ENCODE results near the gene SPON1. TPM values are rescaled to one million over a fixed set of nuclear protein-coding genes. Genes with fewer than 3 reads are reported as not detected.

The SPON1 gene
- total and polyA plus RNA-seq, 2 donors (not counting 1 experiment from before 2014, with no cell fraction given): 0.30 TPM; not detected in 1

- ChIA-PET POLR2A (no interaction called here), CTCF (no interaction called here)
- no peaks in the 10 kb centered on the region for H4K20me1 ChIP-seq (ENCODE audit: control insufficient read depth, insufficient read depth, low read length, poor library complexity, severe bottlenecking)
- Mint-ChIP-seq H3K4me1 (peaks cover 38% of the 10 kb centered on the region), H3K9me3 (ENCODE audit: insufficient read depth) (no peaks in the 10 kb centered on the region), H3K27ac (no peak overlapping the region), H3K27me3 (peaks cover 19% of the 10 kb centered on the region), H3K4me3 (no peak overlapping the region)
- H3K4me1 ChIP-seq (ENCODE audit: control insufficient read depth in 2 of 2, insufficient read depth in 2 of 2, low read length in 2 of 2): peaks cover 33 to 35% of the 10 kb centered on the region in 2 donors
- no peak overlapping the region for H3K4me2 ChIP-seq (replicated peaks; ENCODE audit: low read depth, low read length, poor library complexity, severe bottlenecking)
- H3K9me3 ChIP-seq (ENCODE audit: control extremely low read depth in 1 of 3, control insufficient read depth in 2 of 3, insufficient read depth in 1 of 3, low read length in 2 of 3): no peaks in the 10 kb centered on the region
- ATAC-seq (ENCODE audit: low read depth) (no peak), DNase-seq (no peak)
- peaks cover 0 to 3% (median 0%) of the 10 kb centered on the region in 4 experiments for H3K27me3 ChIP-seq (replicated peaks in 1 of 4; ENCODE audit: control extremely low read depth in 1 of 4, control insufficient read depth in 3 of 4, insufficient read depth in 4 of 4, low read length in 3 of 4)
- intact Hi-C loops (cut with micrococcal nuclease): no loop called here
- no peak for TF ChIP-seq EZH2 (IDR thresholded peaks at IDR 0.05; ENCODE audit: borderline replicate concordance, insufficient read depth, low read depth, low read length, poor library complexity, severe bottlenecking)
- no peak for TF ChIP-seq CTCF (IDR thresholded peaks at IDR 0.05)
- 95% methylated on average over 7 of the region's 8 CpGs for WGBS (ENCODE audit: insufficient coverage)
- no peak overlapping the region for H3K4me3 ChIP-seq (ENCODE audit: control extremely low read depth in 1 of 5, extremely low read depth in 1 of 5, insufficient read depth in 1 of 5, low read depth in 2 of 5, low read length in 4 of 5)
- H3K36me3 ChIP-seq (replicated peaks in 1 of 2; ENCODE audit: control extremely low read depth in 1 of 2, control insufficient read depth in 1 of 2, extremely low read depth in 1 of 2, insufficient read depth in 2 of 2, low read length in 1 of 2): no peaks in the 10 kb centered on the region
- H3K79me2 ChIP-seq (ENCODE audit: control insufficient read depth, insufficient read depth, low read length): no peaks in the 10 kb centered on the region
- H3K27ac ChIP-seq (ENCODE audit: low read length in 2 of 2): no peak overlapping the region
- H3K9ac ChIP-seq (ENCODE audit: low read length): no peak overlapping the region
- no peak overlapping the region for H2AFZ ChIP-seq (ENCODE audit: insufficient read depth, low read depth, low read length, poor library complexity, severe bottlenecking)
Measured at GRCh38 chr11:13921545-13921944, 41.0 kb upstream of the SPON1 start.

- CTCF ChIA-PET: interaction anchor here (0.6 kb wide), 1 partner anchor 450 kb away, joined by 3 read pairs; no protein-coding TSS in a partner anchor
- H3K27me3 ChIP-seq (replicated peaks in 1 of 4; ENCODE audit: control extremely low read depth in 1 of 4, control insufficient read depth in 3 of 4, insufficient read depth in 4 of 4, low read length in 3 of 4): peaks cover 0 to 3% (median 0%) of the 10 kb centered on the region in 4 experiments
- no peak overlapping the region for H3K27ac ChIP-seq (ENCODE audit: low read length in 2 of 2)
- DNase-seq: no peak
- H4K20me1 ChIP-seq (ENCODE audit: control insufficient read depth, insufficient read depth, low read length, poor library complexity, severe bottlenecking): no peaks in the 10 kb centered on the region
- no peak overlapping the region for H3K27ac Mint-ChIP-seq
- no peaks in the 10 kb centered on the region for H3K79me2 ChIP-seq (ENCODE audit: control insufficient read depth, insufficient read depth, low read length)
- peak overlapping the region; percentile 28 for H3K9ac ChIP-seq (ENCODE audit: low read length)
- no peak for ATAC-seq (ENCODE audit: low read depth)
- peak overlapping the region; percentile 72 for H3K4me2 ChIP-seq (replicated peaks; ENCODE audit: low read depth, low read length, poor library complexity, severe bottlenecking)
- intact Hi-C loops (cut with micrococcal nuclease): no loop called here
- peak overlapping the region; percentile 83 for H3K4me3 Mint-ChIP-seq
- TF ChIP-seq EZH2 (IDR thresholded peaks at IDR 0.05; ENCODE audit: borderline replicate concordance, insufficient read depth, low read depth, low read length, poor library complexity, severe bottlenecking) (no peak), CTCF (IDR thresholded peaks at IDR 0.05) (no peak)
- H2AFZ ChIP-seq (ENCODE audit: insufficient read depth, low read depth, low read length, poor library complexity, severe bottlenecking): no peak overlapping the region
- H3K9me3 ChIP-seq (ENCODE audit: control extremely low read depth in 1 of 3, control insufficient read depth in 2 of 3, insufficient read depth in 1 of 3, low read length in 2 of 3): no peaks in the 10 kb centered on the region
- H3K27me3 Mint-ChIP-seq: peaks cover 9% of the 10 kb centered on the region
- peaks cover 36% of the 10 kb centered on the region for H3K4me1 Mint-ChIP-seq
- no peaks in the 10 kb centered on the region for H3K36me3 ChIP-seq (replicated peaks in 1 of 2; ENCODE audit: control extremely low read depth in 1 of 2, control insufficient read depth in 1 of 2, extremely low read depth in 1 of 2, insufficient read depth in 2 of 2, low read length in 1 of 2)
- no CpG with 5 or more reads among the region's 1 CpG for WGBS (ENCODE audit: insufficient coverage)
- POLR2A ChIA-PET: no interaction called here
- H3K9me3 Mint-ChIP-seq (ENCODE audit: insufficient read depth): peaks cover 5% of the 10 kb centered on the region
- H3K4me1 ChIP-seq (ENCODE audit: control insufficient read depth in 2 of 2, insufficient read depth in 2 of 2, low read length in 2 of 2): peaks cover 33 to 35% of the 10 kb centered on the region in 2 donors
- no peak overlapping the region for H3K4me3 ChIP-seq (ENCODE audit: control extremely low read depth in 1 of 5, extremely low read depth in 1 of 5, insufficient read depth in 1 of 5, low read depth in 2 of 5, low read length in 4 of 5)
Measured at GRCh38 chr11:13923182-13923581, 39.3 kb upstream of the SPON1 start.

Measured in B cell (primary cell).